Neural cell (in vitro differentiated cells): ENCODE results near the gene ZNF512. TPM values are rescaled to one million over a fixed set of nuclear protein-coding genes. Genes with fewer than 3 reads are reported as not detected.
"Not testable (repeated sequence)": the region's sequence is repeated elsewhere in the genome, so short reads cannot be mapped to it uniquely, and the experiment has no call there.

Experiments
- H2AFZ ChIP-seq: fragments of 200-600, 300-800 bp; sonication (generic), shearing (Covaris generic); 2 replicates; pipeline ENCODE4 v1.6.0; 2014; ENCODE audit warnings: low read depth, mild to moderate bottlenecking, antibody characterized with exemption, low read length, moderate library complexity
- H3F3A ChIP-seq: fragments of 200-600 bp; shearing (Covaris generic); 2 replicates; pipeline ENCODE4 v1.6.1; 2016; ENCODE audit warnings: mild to moderate bottlenecking, moderate library complexity, mixed read lengths, antibody characterized with exemption, low read length; ENCODE audit not compliant: insufficient read depth, poor library complexity, severe bottlenecking
- H3K27ac ChIP-seq: fragments of 200-600, 300-800 bp; sonication (generic), shearing (Covaris generic); 2 replicates; pipeline ENCODE4 v1.5.1; 2014; ENCODE audit warnings: mild to moderate bottlenecking, low read length, moderate library complexity
- H3K27me3 ChIP-seq: fragments of 300-800, 200-600 bp; sonication (generic), shearing (Covaris generic); 2 replicates; pipeline ENCODE4 v1.6.0; 2014; ENCODE audit warnings: mild to moderate bottlenecking, low read depth, low read length, moderate library complexity; ENCODE audit not compliant: insufficient read depth
- H3K36me3 ChIP-seq: fragments of 300-800, 200-600 bp; sonication (generic), shearing (Covaris generic); 2 replicates; pipeline ENCODE4 v1.5.1; 2014; ENCODE audit warnings: mild to moderate bottlenecking, antibody characterized with exemption, low read length, moderate library complexity; ENCODE audit not compliant: insufficient read depth
- H3K4me2 ChIP-seq: fragments of 300-800, 200-600 bp; sonication (generic), shearing (Covaris generic); 2 replicates; pipeline ENCODE4 v1.6.0; 2014; ENCODE audit warnings: mild to moderate bottlenecking, low read length
- H3K4me3 ChIP-seq: fragments of 300-800, 200-600 bp; sonication (generic), shearing (Covaris generic); 2 replicates; pipeline ENCODE4 v1.5.1; 2014; ENCODE audit warnings: mild to moderate bottlenecking, low read length, moderate library complexity
- H3K79me2 ChIP-seq: fragments of 200-600 bp; shearing (Covaris generic); replicated peaks from 2 replicates; pipeline ENCODE4 v1.6.0; 2014; ENCODE audit warnings: mild to moderate bottlenecking, low read length, moderate library complexity; ENCODE audit not compliant: insufficient read depth
- H3K9ac ChIP-seq: fragments of 300-800, 200-600 bp; sonication (generic), shearing (Covaris generic); 2 replicates; pipeline ENCODE4 v1.6.1; 2016; ENCODE audit warnings: mild to moderate bottlenecking, low read length, mixed read lengths
- H3K9me2 ChIP-seq: fragments of 200-600 bp; shearing (Covaris generic); 2 replicates; pipeline ENCODE4 v1.6.1; 2016; ENCODE audit warnings: mild to moderate bottlenecking, low read length, mixed read lengths; ENCODE audit not compliant: insufficient read depth
- H3K9me3 ChIP-seq: fragments of 200-600, 300-800 bp; sonication (generic), shearing (Covaris generic); 2 replicates; pipeline ENCODE4 v1.6.1; 2016; ENCODE audit warnings: mild to moderate bottlenecking, mixed run types, low read length, moderate library complexity, mixed read lengths
- H4K20me1 ChIP-seq: fragments of 200-600 bp; shearing (Covaris generic); 2 replicates; pipeline ENCODE4 v1.6.1; 2016; ENCODE audit warnings: mild to moderate bottlenecking, mixed run types; ENCODE audit not compliant: insufficient read depth
- EP300 ChIP-seq: fragments of 450-650 bp; conservative IDR thresholded peaks from 2 replicates; pipeline ENCODE4 v1.6.1; 2014; ENCODE audit warnings: antibody characterized with exemption, mild to moderate bottlenecking, moderate library complexity; ENCODE audit not compliant: poor library complexity, severe bottlenecking
- EZH2 ChIP-seq: fragments of 200-600, 300-800 bp; shearing (Covaris generic), sonication (generic); IDR thresholded peaks from 2 replicates; pipeline ENCODE4 v1.6.1; 2014; ENCODE audit warnings: antibody characterized with exemption, low read length, borderline replicate concordance, mild to moderate bottlenecking; ENCODE audit not compliant: insufficient read depth, poor library complexity, severe bottlenecking
- MXI1 ChIP-seq: fragments of 450-650 bp; conservative IDR thresholded peaks from 2 replicates; pipeline ENCODE4 v1.6.1; 2014; ENCODE audit warnings: antibody characterized with exemption, mild to moderate bottlenecking; ENCODE audit not compliant: poor library complexity, severe bottlenecking
- POLR2AphosphoS5 ChIP-seq: IDR thresholded peaks from 2 replicates; pipeline ENCODE4 v1.6.1; 2012
- RAD21 ChIP-seq: fragments of 450-650 bp; conservative IDR thresholded peaks from 2 replicates; pipeline ENCODE4 v1.6.1; 2014; ENCODE audit warnings: antibody characterized with exemption, mild to moderate bottlenecking, moderate library complexity
- SMC3 ChIP-seq: fragments of 450-650 bp; conservative IDR thresholded peaks from 2 replicates; pipeline ENCODE4 v1.6.1; 2014; ENCODE audit warnings: antibody characterized with exemption, mild to moderate bottlenecking, moderate library complexity; ENCODE audit not compliant: poor library complexity
- TAF1 ChIP-seq: IDR thresholded peaks from 2 replicates; pipeline ENCODE4 v1.6.1; 2012; ENCODE audit warnings: low read depth
- polyA plus RNA-seq: library from polyadenylated mRNA; depleted of rRNA; stranded (reverse); fragments of >200 nt; gene quantifications from 2 replicates; pipeline ENCODE4 v1.2.3, GENCODE V29; 2014
- TF ChIP-seq, protein P1 (sequence below): IDR thresholded peaks from 2 replicates; pipeline ENCODE4 v1.6.1; 2012; ENCODE audit warnings: borderline replicate concordance
- TF ChIP-seq, protein P2 (sequence below): fragments of 450-650 bp; IDR thresholded peaks from 2 replicates; pipeline ENCODE4 v1.5.1; 2014; ENCODE audit warnings: antibody characterized with exemption, mild to moderate bottlenecking, moderate library complexity; ENCODE audit not compliant: poor library complexity, severe bottlenecking

The ZNF512 gene
- polyA plus RNA-seq, 1 donor from 2014 or later, result 30.8 TPM

DNA sequence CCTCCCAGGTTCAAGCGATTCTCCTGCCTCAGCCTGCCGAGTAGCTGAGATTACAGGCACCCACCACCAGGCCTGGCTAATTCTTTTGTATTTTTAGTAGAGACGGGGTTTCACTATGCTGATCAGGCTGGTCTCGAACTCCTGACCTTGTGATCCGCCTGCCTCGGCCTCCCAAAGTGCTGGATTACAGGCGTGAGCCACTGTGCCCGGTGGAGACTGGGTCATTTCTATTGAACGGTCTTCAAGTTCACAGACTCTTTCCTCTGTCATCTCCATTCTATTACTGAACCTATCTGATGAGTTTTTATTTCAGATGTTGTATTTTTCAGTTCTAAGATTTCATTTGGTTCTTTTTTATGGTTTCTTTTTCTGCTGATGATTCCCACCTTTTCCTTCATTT lies 12.6 kb downstream of the ZNF512 start:
- not testable (repeated sequence) for H4K20me1 ChIP-seq, H3K27me3 ChIP-seq, H3K9me2 ChIP-seq, H3K9me3 ChIP-seq, H3K4me2 ChIP-seq, H3K36me3 ChIP-seq, H3K9ac ChIP-seq, H3F3A ChIP-seq, H2AFZ ChIP-seq, H3K27ac ChIP-seq, H3K4me3 ChIP-seq
- H3K79me2 ChIP-seq, result peaks cover 17% of the 10 kb centered on the region

DNA sequence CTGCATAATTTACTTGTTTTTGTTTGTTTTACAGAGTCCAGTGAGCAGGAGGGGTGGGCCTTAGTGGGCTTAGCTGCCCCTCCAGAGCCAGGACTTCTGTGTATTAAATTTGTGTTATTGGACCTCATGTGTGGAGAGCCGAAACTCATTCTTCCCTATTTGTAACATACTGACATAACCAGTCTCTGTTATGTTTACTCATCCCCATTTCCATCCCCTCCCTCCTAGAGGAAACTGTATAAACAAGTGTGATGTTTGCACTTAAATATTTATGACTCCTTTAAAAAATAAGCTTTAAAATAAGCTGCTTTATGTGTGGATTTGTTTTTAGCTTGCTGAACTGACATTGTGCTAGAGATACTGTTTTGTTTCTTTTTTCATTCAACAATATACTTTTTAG lies 13.8 kb downstream of the ZNF512 start:
- Histone ChIP-seq H3K27ac (no peak overlapping the region), H2AFZ (no peak overlapping the region), H3K9me3 (no peaks in the 10 kb centered on the region), H3K36me3 (no peaks in the 10 kb centered on the region), H3K4me3 (no peak overlapping the region), H3K79me2 (peaks cover 10% of the 10 kb centered on the region), H3K4me2 (no peak overlapping the region), H3K9me2 (no peaks in the 10 kb centered on the region), H3K9ac (no peak overlapping the region), H3F3A (no peaks in the 10 kb centered on the region), H4K20me1 (no peaks in the 10 kb centered on the region), H3K27me3 (no peaks in the 10 kb centered on the region)
- TF ChIP-seq TAF1 (no peak), RAD21 (no peak), MXI1 (no peak), EZH2 (no peak), SMC3 (no peak), POLR2AphosphoS5 (no peak), EP300 (no peak)
- TF ChIP-seq, protein P1, sequence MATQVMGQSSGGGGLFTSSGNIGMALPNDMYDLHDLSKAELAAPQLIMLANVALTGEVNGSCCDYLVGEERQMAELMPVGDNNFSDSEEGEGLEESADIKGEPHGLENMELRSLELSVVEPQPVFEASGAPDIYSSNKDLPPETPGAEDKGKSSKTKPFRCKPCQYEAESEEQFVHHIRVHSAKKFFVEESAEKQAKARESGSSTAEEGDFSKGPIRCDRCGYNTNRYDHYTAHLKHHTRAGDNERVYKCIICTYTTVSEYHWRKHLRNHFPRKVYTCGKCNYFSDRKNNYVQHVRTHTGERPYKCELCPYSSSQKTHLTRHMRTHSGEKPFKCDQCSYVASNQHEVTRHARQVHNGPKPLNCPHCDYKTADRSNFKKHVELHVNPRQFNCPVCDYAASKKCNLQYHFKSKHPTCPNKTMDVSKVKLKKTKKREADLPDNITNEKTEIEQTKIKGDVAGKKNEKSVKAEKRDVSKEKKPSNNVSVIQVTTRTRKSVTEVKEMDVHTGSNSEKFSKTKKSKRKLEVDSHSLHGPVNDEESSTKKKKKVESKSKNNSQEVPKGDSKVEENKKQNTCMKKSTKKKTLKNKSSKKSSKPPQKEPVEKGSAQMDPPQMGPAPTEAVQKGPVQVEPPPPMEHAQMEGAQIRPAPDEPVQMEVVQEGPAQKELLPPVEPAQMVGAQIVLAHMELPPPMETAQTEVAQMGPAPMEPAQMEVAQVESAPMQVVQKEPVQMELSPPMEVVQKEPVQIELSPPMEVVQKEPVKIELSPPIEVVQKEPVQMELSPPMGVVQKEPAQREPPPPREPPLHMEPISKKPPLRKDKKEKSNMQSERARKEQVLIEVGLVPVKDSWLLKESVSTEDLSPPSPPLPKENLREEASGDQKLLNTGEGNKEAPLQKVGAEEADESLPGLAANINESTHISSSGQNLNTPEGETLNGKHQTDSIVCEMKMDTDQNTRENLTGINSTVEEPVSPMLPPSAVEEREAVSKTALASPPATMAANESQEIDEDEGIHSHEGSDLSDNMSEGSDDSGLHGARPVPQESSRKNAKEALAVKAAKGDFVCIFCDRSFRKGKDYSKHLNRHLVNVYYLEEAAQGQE, result no peak
- TF ChIP-seq, protein P2, sequence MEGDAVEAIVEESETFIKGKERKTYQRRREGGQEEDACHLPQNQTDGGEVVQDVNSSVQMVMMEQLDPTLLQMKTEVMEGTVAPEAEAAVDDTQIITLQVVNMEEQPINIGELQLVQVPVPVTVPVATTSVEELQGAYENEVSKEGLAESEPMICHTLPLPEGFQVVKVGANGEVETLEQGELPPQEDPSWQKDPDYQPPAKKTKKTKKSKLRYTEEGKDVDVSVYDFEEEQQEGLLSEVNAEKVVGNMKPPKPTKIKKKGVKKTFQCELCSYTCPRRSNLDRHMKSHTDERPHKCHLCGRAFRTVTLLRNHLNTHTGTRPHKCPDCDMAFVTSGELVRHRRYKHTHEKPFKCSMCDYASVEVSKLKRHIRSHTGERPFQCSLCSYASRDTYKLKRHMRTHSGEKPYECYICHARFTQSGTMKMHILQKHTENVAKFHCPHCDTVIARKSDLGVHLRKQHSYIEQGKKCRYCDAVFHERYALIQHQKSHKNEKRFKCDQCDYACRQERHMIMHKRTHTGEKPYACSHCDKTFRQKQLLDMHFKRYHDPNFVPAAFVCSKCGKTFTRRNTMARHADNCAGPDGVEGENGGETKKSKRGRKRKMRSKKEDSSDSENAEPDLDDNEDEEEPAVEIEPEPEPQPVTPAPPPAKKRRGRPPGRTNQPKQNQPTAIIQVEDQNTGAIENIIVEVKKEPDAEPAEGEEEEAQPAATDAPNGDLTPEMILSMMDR, result no peak

DNA sequence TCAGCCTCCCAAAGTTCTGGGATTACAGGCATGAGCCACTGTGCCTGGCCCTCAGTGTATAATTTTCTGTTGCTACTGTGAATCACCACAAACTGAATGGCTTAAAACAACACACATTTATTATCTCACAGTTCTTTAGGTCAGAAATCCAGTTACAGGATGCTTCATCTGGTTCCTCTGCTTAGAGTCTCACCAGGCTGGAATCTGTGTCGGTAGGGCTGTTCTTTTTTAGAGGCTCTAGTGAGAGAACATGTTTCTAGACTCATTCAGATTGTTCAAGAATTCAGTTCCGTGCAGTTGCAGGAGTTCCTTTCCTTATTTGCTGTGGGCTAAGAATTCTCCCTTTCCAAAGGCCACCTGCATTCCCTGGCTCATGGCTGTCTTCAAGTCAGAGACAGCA lies 23.8 kb downstream of the ZNF512 start:
- no peaks in the 10 kb centered on the region for H3K9me3 ChIP-seq
- H3K27ac ChIP-seq, result no peak overlapping the region
- H3K4me2 ChIP-seq, result no peak overlapping the region
- H3K4me3 ChIP-seq, result no peak overlapping the region
- TF ChIP-seq, protein P1, result no peak
- TF ChIP-seq EZH2, result no peak
- TF ChIP-seq POLR2AphosphoS5, result no peak
- TF ChIP-seq EP300, result no peak
- no peak for TF ChIP-seq SMC3
- TF ChIP-seq RAD21, result no peak
- no peaks in the 10 kb centered on the region for H3K27me3 ChIP-seq
- H3K9ac ChIP-seq, result no peak overlapping the region
- H3K79me2 ChIP-seq, result no peaks in the 10 kb centered on the region
- no peak overlapping the region for H2AFZ ChIP-seq
- no peaks in the 10 kb centered on the region for H4K20me1 ChIP-seq
- no peaks in the 10 kb centered on the region for H3F3A ChIP-seq
- H3K36me3 ChIP-seq, result no peaks in the 10 kb centered on the region
- no peaks in the 10 kb centered on the region for H3K9me2 ChIP-seq
